Vagina (tissue), 2 donors: ENCODE data around the gene FFAR3.

Experiments used
- POLR2A ChIP-seq, 2 donors: fragments of 450-650 bp; IDR thresholded peaks; one replicate each; pipeline ENCODE4 v1.6.1; 2017; ENCODE audit warnings: antibody characterized with exemption in 2 of 2, mild to moderate bottlenecking in 2 of 2, moderate library complexity in 2 of 2
- POLR2AphosphoS5 ChIP-seq, 2 donors: sonication (generic); formaldehyde crosslinking; IDR thresholded peaks; one replicate each; pipeline ENCODE4 v1.9.0; 2017; ENCODE audit warnings: antibody characterized with exemption in 2 of 2, mild to moderate bottlenecking in 2 of 2, low read depth in 1 of 2; ENCODE audit not compliant: insufficient read depth in 1 of 2
- TF ChIP-seq, protein P1 (sequence below), 3 experiments: fragments of 450-650 bp in 2 of 3; fragments of 200-600 bp in 1 of 3; sonication (generic) in 1 of 3; IDR thresholded peaks; one replicate each; pipeline ENCODE4 v1.5.1; 2017 to 2019; ENCODE audit warnings: antibody characterized with exemption in 3 of 3, mild to moderate bottlenecking in 2 of 3, moderate library complexity in 2 of 3

GRCh38 chr19:35399948-35400772, 41.9 kb downstream of the FFAR3 start:
- TF ChIP-seq, protein P1, sequence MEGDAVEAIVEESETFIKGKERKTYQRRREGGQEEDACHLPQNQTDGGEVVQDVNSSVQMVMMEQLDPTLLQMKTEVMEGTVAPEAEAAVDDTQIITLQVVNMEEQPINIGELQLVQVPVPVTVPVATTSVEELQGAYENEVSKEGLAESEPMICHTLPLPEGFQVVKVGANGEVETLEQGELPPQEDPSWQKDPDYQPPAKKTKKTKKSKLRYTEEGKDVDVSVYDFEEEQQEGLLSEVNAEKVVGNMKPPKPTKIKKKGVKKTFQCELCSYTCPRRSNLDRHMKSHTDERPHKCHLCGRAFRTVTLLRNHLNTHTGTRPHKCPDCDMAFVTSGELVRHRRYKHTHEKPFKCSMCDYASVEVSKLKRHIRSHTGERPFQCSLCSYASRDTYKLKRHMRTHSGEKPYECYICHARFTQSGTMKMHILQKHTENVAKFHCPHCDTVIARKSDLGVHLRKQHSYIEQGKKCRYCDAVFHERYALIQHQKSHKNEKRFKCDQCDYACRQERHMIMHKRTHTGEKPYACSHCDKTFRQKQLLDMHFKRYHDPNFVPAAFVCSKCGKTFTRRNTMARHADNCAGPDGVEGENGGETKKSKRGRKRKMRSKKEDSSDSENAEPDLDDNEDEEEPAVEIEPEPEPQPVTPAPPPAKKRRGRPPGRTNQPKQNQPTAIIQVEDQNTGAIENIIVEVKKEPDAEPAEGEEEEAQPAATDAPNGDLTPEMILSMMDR (IDR thresholded peaks at IDR 0.05), result no peak
- no peak for TF ChIP-seq POLR2AphosphoS5 (IDR thresholded peaks at IDR 0.05; ENCODE audit: insufficient read depth in 1 of 2, low read depth in 1 of 2)
- TF ChIP-seq POLR2A (IDR thresholded peaks at IDR 0.05), result no peak
